ENCODE measurements around the gene KLF13.

KLF13 gene

DNA sequence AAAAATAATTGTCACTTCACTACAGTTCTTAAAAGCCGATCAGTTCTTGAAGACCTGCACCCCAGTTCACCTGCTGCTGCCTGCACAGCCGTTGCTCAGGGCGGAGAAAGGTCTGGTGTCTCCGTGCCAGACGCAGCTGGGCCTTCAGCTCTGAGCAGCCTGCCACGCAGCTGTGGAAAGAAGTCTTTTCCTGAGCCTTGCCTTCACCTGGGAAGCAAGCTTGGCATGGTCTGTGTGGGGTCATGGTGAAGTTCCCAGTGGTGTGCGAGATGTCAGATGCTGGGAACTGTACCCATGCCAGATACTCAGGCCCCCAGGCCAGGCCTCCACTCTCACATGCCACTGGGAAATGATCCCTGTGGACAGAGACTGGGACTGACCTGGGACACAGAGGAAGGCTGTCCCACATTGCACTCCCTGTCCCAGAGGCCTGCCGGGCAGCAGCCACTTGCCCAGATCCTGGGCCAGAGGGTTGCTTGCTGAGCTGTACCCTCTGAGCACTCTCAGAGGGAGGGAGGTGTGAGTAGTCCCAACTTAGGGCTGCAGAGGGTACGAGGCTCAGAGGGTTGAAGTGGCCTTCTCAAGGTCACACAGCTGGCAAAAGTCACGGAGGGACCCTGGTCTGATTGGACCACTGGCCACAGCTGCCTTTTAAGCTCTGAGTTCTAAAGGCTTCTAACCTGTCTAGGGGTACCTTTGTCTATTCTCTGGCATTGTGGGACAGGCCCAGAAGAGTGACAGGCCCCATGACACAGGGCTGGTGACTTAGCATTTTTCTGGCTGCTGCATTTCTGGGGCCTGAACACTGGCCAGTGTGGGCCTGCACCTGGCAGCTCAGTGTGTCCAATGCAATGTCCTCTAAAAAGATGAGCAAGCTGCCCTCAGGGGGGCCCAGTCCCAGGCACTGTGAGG, 55.4 kb downstream of the KLF13 start:
- H3K27me3 ChIP-seq (ENCODE audit: control insufficient read depth, insufficient read depth, low read length) = no peaks in the 10 kb centered on the region
- peaks cover 5% of the 10 kb centered on the region for H3K4me1 ChIP-seq (ENCODE audit: control insufficient read depth, insufficient read depth, low read length)
- no peak overlapping the region for H3K4me3 ChIP-seq (ENCODE audit: low read depth, low read length)

DNA sequence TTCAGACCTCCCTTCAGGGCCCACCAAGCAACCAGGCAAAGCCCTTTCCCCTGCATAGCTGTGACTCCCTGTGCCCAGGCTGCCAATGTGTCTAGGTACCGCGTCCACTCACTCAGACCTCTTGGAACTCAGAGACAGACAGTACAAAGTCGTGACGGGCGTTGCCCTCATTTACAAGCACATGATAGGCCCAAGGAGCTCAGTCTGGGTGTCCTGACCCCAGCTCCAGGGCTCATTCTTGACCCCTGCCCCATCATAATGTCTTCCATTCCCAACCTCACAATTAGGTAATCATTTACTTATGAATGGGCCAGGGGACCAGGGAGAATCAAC, 56.0 kb downstream of the KLF13 start:
- Histone ChIP-seq H3K36me3 (ENCODE audit: control insufficient read depth, insufficient read depth, low read length) (no peaks in the 10 kb centered on the region), H3K4me1 (ENCODE audit: control insufficient read depth, insufficient read depth, low read length) (peaks cover 3% of the 10 kb centered on the region; the same call in 1 of the 2 replicates), H3K9me3 (ENCODE audit: control insufficient read depth, insufficient read depth, low read length) (no peaks in the 10 kb centered on the region), H3K4me3 (ENCODE audit: low read depth, low read length) (no peak overlapping the region), H3K27ac (ENCODE audit: low read depth, low read length) (no peak overlapping the region), H3K9ac (ENCODE audit: low read depth, low read length) (no peak overlapping the region), H3K27me3 (ENCODE audit: control insufficient read depth, insufficient read depth, low read length) (no peaks in the 10 kb centered on the region)

More for the DNA sequence above, 55.4 kb downstream of the KLF13 start:
- H3K9ac ChIP-seq (ENCODE audit: low read depth, low read length) = no peak overlapping the region
- no peaks in the 10 kb centered on the region for H3K36me3 ChIP-seq (ENCODE audit: control insufficient read depth, insufficient read depth, low read length)
- H3K27ac ChIP-seq (ENCODE audit: low read depth, low read length) = no peak overlapping the region
- H3K9me3 ChIP-seq (ENCODE audit: control insufficient read depth, insufficient read depth, low read length) = no peaks in the 10 kb centered on the region

DNA sequence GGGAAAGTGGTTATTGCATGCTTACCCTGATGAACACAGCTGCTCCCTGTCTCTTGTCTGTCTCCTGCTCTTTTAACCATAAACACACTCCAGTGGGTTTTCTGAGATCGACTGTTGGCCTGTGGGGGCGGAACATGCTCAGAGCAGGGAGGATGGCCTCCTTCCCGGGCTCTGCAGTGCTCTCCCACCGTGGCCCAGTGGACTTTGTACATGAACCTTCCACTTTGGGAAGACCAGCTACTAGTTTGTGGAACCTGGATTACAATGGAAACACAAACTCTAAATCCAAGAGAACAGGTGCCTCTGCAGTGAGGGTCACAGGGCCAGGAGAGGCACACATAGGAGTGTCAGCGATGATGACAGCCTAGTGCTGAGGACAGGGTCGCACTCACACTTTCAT, 56.5 kb downstream of the KLF13 start:
- Histone ChIP-seq H3K27ac (ENCODE audit: low read depth, low read length) (no peak overlapping the region), H3K27me3 (ENCODE audit: control insufficient read depth, insufficient read depth, low read length) (no peaks in the 10 kb centered on the region), H3K4me1 (ENCODE audit: control insufficient read depth, insufficient read depth, low read length) (peaks cover 3% of the 10 kb centered on the region; the same call in 1 of the 2 replicates), H3K4me3 (ENCODE audit: low read depth, low read length) (no peak overlapping the region), H3K9me3 (ENCODE audit: control insufficient read depth, insufficient read depth, low read length) (no peaks in the 10 kb centered on the region), H3K9ac (ENCODE audit: low read depth, low read length) (no peak overlapping the region), H3K36me3 (ENCODE audit: control insufficient read depth, insufficient read depth, low read length) (no peaks in the 10 kb centered on the region)

DNA sequence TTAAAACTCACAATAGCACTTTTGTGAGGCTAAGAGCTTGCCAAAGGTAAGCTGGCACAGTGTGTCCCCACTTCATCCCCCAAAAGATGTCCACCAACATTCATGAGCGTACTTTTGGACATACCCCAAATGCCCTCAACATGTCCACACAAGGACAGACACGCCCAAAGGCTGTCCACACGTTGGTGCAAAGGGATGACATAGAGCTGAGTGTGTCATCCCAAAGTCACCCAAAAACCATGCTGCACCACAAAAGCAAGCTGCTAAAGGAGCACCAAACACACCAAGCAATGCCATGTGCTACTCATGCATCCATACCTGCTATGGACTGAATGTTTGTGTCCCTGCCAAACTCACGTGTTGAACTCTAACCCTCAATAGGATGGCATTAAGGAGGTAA, 57.9 kb downstream of the KLF13 start:
- no peaks in the 10 kb centered on the region for H3K27me3 ChIP-seq (ENCODE audit: control insufficient read depth, insufficient read depth, low read length)

DNA sequence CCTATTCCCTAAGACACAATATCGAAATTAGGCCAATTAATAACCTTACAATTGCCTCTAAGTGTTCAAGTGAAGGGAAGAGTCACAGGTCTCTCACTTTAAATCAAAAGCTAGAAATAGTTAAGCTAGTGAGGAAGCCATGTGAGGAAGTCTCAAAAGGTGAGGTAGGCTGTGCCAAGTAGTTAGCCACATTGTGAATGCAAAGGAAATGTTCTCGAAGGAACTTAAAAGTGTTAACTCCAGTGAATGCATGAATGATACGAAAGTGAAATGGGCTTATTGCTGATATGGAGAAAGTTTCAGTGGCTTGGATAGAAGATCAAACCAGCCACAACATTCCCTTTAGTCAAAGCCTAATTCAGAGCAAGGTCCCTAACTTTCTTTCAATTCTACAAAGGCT, 59.1 kb downstream of the KLF13 start:
- Histone ChIP-seq H3K9ac (ENCODE audit: low read depth, low read length) (no peak overlapping the region), H3K4me1 (ENCODE audit: control insufficient read depth, insufficient read depth, low read length) (peaks cover 3% of the 10 kb centered on the region; the same call in 1 of the 2 replicates), H3K27ac (ENCODE audit: low read depth, low read length) (no peak overlapping the region), H3K27me3 (ENCODE audit: control insufficient read depth, insufficient read depth, low read length) (no peaks in the 10 kb centered on the region), H3K9me3 (ENCODE audit: control insufficient read depth, insufficient read depth, low read length) (no peaks in the 10 kb centered on the region), H3K36me3 (ENCODE audit: control insufficient read depth, insufficient read depth, low read length) (no peaks in the 10 kb centered on the region), H3K4me3 (ENCODE audit: low read depth, low read length) (no peak overlapping the region)

More for the DNA sequence above, 57.9 kb downstream of the KLF13 start:
- Histone ChIP-seq H3K4me1 (ENCODE audit: control insufficient read depth, insufficient read depth, low read length) (peaks cover 3% of the 10 kb centered on the region; the same call in 1 of the 2 replicates), H3K36me3 (ENCODE audit: control insufficient read depth, insufficient read depth, low read length) (no peaks in the 10 kb centered on the region), H3K4me3 (ENCODE audit: low read depth, low read length) (no peak overlapping the region), H3K27ac (ENCODE audit: low read depth, low read length) (no peak overlapping the region), H3K9me3 (ENCODE audit: control insufficient read depth, insufficient read depth, low read length) (no peaks in the 10 kb centered on the region), H3K9ac (ENCODE audit: low read depth, low read length) (no peak overlapping the region)

DNA sequence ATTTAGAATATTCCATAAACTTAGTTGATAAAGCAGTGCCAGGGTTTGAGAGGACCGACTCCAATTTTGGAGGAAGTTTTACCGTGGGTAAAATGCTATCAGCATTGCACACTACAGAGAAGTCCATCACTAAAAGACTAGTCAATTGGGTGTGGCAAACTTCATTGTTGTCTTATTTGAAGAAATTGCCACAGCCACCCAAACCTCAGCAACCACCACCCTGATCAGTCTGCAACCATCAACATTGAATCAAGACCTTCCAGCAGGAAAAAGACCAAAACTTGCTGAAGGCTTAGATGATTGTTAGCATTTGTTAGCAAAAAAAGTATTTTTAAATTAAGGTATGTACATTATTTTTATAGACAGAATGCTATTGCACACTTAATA, 60.5 kb downstream of the KLF13 start:
- peaks cover 3% of the 10 kb centered on the region; the same call in 1 of the 2 replicates for H3K4me1 ChIP-seq (ENCODE audit: control insufficient read depth, insufficient read depth, low read length)
- no peak overlapping the region for H3K27ac ChIP-seq (ENCODE audit: low read depth, low read length)

DNA sequence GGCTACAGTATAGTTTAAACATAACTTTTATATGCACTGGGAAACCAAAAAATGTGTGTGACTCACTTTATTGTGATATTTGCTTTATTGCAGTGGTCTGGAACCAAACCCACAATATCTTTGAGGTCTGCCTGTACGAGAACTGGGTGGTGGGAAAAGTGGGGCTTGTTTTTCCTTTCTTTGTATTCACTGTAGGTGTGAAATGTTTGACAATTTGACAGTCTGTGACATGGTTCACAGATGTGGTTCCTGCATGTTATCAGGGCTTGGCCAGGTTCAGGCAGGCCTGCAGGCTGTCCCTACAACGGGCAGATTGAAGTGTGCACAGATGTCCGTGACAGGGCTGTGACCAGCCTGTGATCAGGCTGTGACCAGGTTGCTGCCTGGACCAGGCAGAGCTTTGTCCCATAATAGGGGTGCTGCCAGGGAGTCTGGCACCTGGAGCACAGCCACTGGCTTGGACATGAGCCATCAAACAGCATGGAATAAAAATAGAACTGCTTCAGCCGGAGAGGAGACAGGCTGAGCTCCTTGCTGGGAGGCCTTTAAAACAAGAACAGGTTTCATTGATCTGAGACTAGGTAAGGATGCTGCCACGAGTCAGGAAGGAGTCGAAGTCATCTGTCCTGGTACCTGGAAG, 61.0 kb downstream of the KLF13 start:
- H3K4me1 ChIP-seq (ENCODE audit: control insufficient read depth, insufficient read depth, low read length) = peaks cover 3% of the 10 kb centered on the region; the same call in 1 of the 2 replicates
- H3K9ac ChIP-seq (ENCODE audit: low read depth, low read length) = no peak overlapping the region
- H3K4me3 ChIP-seq (ENCODE audit: low read depth, low read length) = no peak overlapping the region
- no peak overlapping the region for H3K27ac ChIP-seq (ENCODE audit: low read depth, low read length)
- H3K27me3 ChIP-seq (ENCODE audit: control insufficient read depth, insufficient read depth, low read length) = peaks cover 9% of the 10 kb centered on the region
- H3K9me3 ChIP-seq (ENCODE audit: control insufficient read depth, insufficient read depth, low read length) = no peaks in the 10 kb centered on the region
- no peaks in the 10 kb centered on the region for H3K36me3 ChIP-seq (ENCODE audit: control insufficient read depth, insufficient read depth, low read length)

More for the DNA sequence above, 60.5 kb downstream of the KLF13 start:
- Histone ChIP-seq H3K36me3 (ENCODE audit: control insufficient read depth, insufficient read depth, low read length) (no peaks in the 10 kb centered on the region), H3K4me3 (ENCODE audit: low read depth, low read length) (no peak overlapping the region), H3K27me3 (ENCODE audit: control insufficient read depth, insufficient read depth, low read length) (peaks cover 5% of the 10 kb centered on the region), H3K9me3 (ENCODE audit: control insufficient read depth, insufficient read depth, low read length) (no peaks in the 10 kb centered on the region), H3K9ac (ENCODE audit: low read depth, low read length) (no peak overlapping the region)

DNA sequence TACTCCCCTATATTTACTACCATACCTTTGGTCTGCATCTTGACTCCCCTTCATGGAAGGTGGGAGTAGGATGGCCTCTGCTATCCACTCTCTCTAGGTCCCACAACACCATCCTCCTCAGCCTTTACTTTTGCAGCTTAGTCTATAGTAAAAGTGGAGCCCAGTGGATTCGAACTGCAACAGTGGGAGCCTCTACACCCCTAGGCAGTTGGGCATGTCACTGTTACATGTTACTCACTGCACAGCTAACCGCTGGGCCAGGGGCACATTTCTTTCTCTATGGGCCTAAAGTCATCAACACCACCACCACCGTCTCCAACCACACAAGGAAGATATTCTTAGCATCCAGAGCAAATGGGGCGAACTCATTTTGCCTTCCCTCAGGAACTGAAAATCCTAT, 62.9 kb downstream of the KLF13 start:
- no peaks in the 10 kb centered on the region for H3K4me1 ChIP-seq (ENCODE audit: control insufficient read depth, insufficient read depth, low read length)
- no peak overlapping the region for H3K9ac ChIP-seq (ENCODE audit: low read depth, low read length)
- H3K36me3 ChIP-seq (ENCODE audit: control insufficient read depth, insufficient read depth, low read length) = no peaks in the 10 kb centered on the region
- no peak overlapping the region for H3K27ac ChIP-seq (ENCODE audit: low read depth, low read length)
- peaks cover 27% of the 10 kb centered on the region for H3K27me3 ChIP-seq (ENCODE audit: control insufficient read depth, insufficient read depth, low read length)
- H3K4me3 ChIP-seq (ENCODE audit: low read depth, low read length) = no peak overlapping the region
- H3K9me3 ChIP-seq (ENCODE audit: control insufficient read depth, insufficient read depth, low read length) = no peaks in the 10 kb centered on the region

DNA sequence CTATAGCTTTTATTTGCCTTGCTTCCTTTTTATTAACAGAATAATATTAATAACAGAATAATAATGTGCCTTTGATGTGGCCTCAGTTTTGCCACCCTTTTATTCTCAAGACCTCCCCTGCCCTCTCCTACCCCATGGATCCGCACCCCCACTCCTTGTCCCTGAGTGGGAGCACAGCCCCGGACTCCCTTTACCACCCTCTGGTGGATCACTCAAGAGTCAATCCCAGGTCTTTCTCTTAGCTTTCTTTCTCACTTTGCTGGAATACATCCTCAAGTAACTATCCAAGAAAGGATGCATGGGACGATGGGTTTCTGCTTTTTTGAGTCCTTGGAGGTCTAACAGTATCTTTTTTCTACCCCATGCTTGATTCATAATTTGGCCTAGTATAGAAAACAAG, 63.4 kb downstream of the KLF13 start:
- H3K27me3 ChIP-seq (ENCODE audit: control insufficient read depth, insufficient read depth, low read length) = peaks cover 28% of the 10 kb centered on the region
- H3K9ac ChIP-seq (ENCODE audit: low read depth, low read length) = no peak overlapping the region
- no peak overlapping the region for H3K27ac ChIP-seq (ENCODE audit: low read depth, low read length)
- H3K4me3 ChIP-seq (ENCODE audit: low read depth, low read length) = no peak overlapping the region
- H3K4me1 ChIP-seq (ENCODE audit: control insufficient read depth, insufficient read depth, low read length) = no peaks in the 10 kb centered on the region
- no peaks in the 10 kb centered on the region for H3K36me3 ChIP-seq (ENCODE audit: control insufficient read depth, insufficient read depth, low read length)
- no peaks in the 10 kb centered on the region for H3K9me3 ChIP-seq (ENCODE audit: control insufficient read depth, insufficient read depth, low read length)

DNA sequence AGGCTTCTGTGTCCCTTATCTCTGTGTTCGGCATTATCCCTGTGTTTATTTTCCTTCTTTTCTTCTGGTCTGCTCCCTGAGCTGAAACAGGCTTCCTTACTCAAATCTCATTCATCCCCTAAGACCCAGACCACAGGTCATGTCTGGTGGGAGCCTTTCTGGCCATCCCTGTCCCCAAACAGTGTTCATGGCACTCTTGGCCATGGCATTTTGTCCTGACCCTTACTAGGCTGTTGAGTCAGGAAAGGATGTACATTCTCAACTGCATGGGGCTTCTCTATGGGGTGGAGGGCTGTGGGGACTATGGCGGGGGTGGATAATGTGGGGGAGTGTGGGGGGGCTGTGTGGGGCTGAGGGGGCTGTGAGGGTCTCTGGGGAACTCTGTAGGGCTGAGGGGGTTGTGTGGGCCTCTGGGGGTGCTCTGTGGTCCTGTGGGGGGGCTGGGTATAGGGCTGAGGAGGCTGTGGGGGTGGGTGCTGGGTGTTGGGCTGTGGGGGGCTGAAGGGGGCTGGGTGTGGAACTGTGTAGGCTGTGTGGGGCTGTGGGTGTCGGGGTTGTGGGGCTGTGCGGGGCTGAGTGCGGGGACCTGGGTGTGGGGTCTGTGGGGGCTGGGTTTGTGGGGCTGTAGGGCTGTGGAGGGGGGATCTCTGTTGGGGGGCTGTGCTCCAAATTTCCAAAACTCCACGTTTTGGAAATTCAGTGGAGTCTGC, 64.3 kb downstream of the KLF13 start:
- Histone ChIP-seq H3K9me3 (ENCODE audit: control insufficient read depth, insufficient read depth, low read length) (no peaks in the 10 kb centered on the region), H3K4me3 (ENCODE audit: low read depth, low read length) (no peak overlapping the region), H3K27ac (ENCODE audit: low read depth, low read length) (no peak overlapping the region), H3K4me1 (ENCODE audit: control insufficient read depth, insufficient read depth, low read length) (no peaks in the 10 kb centered on the region), H3K9ac (ENCODE audit: low read depth, low read length) (no peak overlapping the region), H3K36me3 (ENCODE audit: control insufficient read depth, insufficient read depth, low read length) (no peaks in the 10 kb centered on the region), H3K27me3 (ENCODE audit: control insufficient read depth, insufficient read depth, low read length) (peaks cover 28% of the 10 kb centered on the region)

Measured in HUES48 (cell line).